GM23338 (cell line): ENCODE measurements around the gene PLP2. TPM values are rescaled to one million over a fixed set of nuclear protein-coding genes. Genes with fewer than 3 reads are reported as not detected.

Experiments used
- ATAC-seq: fragments of 200-7000 bp; cut with Tn5 transposase; 3 replicates; pipeline ENCODE4 v1.9.1; 2020
- DNase-seq: peaks from one replicate; pipeline ENCODE4 v3.0.0-alpha.2; 2015; ENCODE audit warnings: low spot score
- H2AFZ ChIP-seq: fragments of 200-600 bp; sonication (generic); 2 replicates; pipeline ENCODE4 v1.8.0; 2016; ENCODE audit warnings: antibody characterized with exemption, mild to moderate bottlenecking, moderate library complexity
- H3F3A ChIP-seq: fragments of 200-600 bp; sonication (generic); replicated peaks from 2 replicates; pipeline ENCODE4 v1.8.0; 2017; ENCODE audit warnings: antibody characterized with exemption, mixed run types, low read depth
- H3K27ac ChIP-seq: fragments of 200-600 bp; sonication (generic); 2 replicates; pipeline ENCODE4 v1.6.1; 2016; ENCODE audit warnings: low read depth
- H3K27me3 ChIP-seq: fragments of 200-600 bp; sonication (generic); 2 replicates; pipeline ENCODE4 v1.8.0; 2016; ENCODE audit warnings: mild to moderate bottlenecking, mixed run types, moderate library complexity; ENCODE audit not compliant: insufficient read depth
- H3K36me3 ChIP-seq: fragments of 200-600 bp; sonication (generic); 2 replicates; pipeline ENCODE4 v1.8.0; 2016; ENCODE audit warnings: mild to moderate bottlenecking; ENCODE audit not compliant: insufficient read depth
- H3K4me1 ChIP-seq: fragments of 200-600 bp; sonication (generic); 2 replicates; pipeline ENCODE4 v1.8.0; 2016; ENCODE audit warnings: mild to moderate bottlenecking, moderate library complexity; ENCODE audit not compliant: insufficient read depth
- H3K4me2 ChIP-seq: fragments of 200-600 bp; sonication (generic); 2 replicates; pipeline ENCODE4 v1.7.1; 2017; ENCODE audit warnings: mixed run types
- H3K4me3 ChIP-seq: fragments of 200-600 bp; sonication (generic); 2 replicates; pipeline ENCODE4 v1.6.1; 2016; ENCODE audit warnings: mixed run types
- H3K79me2 ChIP-seq: fragments of 200-600 bp; sonication (generic); replicated peaks from 2 replicates; pipeline ENCODE4 v1.8.0; 2017; ENCODE audit warnings: mild to moderate bottlenecking; ENCODE audit not compliant: insufficient read depth
- H3K9me2 ChIP-seq: fragments of 200-600 bp; sonication (generic); 2 replicates; pipeline ENCODE4 v1.8.0; 2017; ENCODE audit not compliant: insufficient read depth
- H4K20me1 ChIP-seq: fragments of 200-600 bp; sonication (generic); replicated peaks from 2 replicates; pipeline ENCODE4 v1.8.0; 2017; ENCODE audit warnings: mild to moderate bottlenecking; ENCODE audit not compliant: insufficient read depth
- H3K27ac Mint-ChIP-seq: 2 replicates; pipeline ENCODE4 v1.8.0; 2020; ENCODE audit warnings: inconsistent platforms, mild to moderate bottlenecking, moderate library complexity, mixed read lengths
- H3K27me3 Mint-ChIP-seq: 3 replicates; pipeline ENCODE4 v1.8.0; 2022; ENCODE audit warnings: low read depth, mild to moderate bottlenecking, moderate library complexity, mixed read lengths, inconsistent platforms; ENCODE audit not compliant: insufficient read depth, poor library complexity
- H3K36me3 Mint-ChIP-seq: 3 replicates; pipeline ENCODE4 v1.8.0; 2021; ENCODE audit warnings: low read depth, mild to moderate bottlenecking, inconsistent platforms, moderate library complexity, mixed read lengths
- H3K4me1 Mint-ChIP-seq: 3 replicates; pipeline ENCODE4 v1.8.0; 2020; ENCODE audit warnings: mild to moderate bottlenecking, inconsistent platforms, mixed read lengths
- H3K4me3 Mint-ChIP-seq: 3 replicates; pipeline ENCODE4 v1.8.0; 2021; ENCODE audit warnings: moderate library complexity, mild to moderate bottlenecking, inconsistent platforms, mixed read lengths
- H3K9me3 Mint-ChIP-seq: 3 replicates; pipeline ENCODE4 v1.8.0; 2020; ENCODE audit warnings: moderate library complexity, mild to moderate bottlenecking, inconsistent platforms, mixed read lengths
- CREB1 ChIP-seq: fragments of 250-450 bp; sonication (Bioruptor Pico); IDR thresholded peaks from 2 replicates; pipeline ENCODE4 v1.5.0; 2020; ENCODE audit warnings: low read depth, mild to moderate bottlenecking, moderate library complexity
- EZH2 ChIP-seq: fragments of 200-600 bp; sonication (generic); IDR thresholded peaks from one replicate; pipeline ENCODE4 v1.8.0; 2017; ENCODE audit warnings: antibody characterized with exemption, mild to moderate bottlenecking, low read depth; ENCODE audit not compliant: unreplicated experiment
- EZH2phosphoT487 ChIP-seq: fragments of 200-600 bp; sonication (generic); IDR thresholded peaks from one replicate; pipeline ENCODE4 v1.8.1; 2018; ENCODE audit warnings: antibody characterized with exemption; ENCODE audit not compliant: unreplicated experiment
- JUNB ChIP-seq: IDR thresholded peaks from one replicate; pipeline ENCODE4 v1.6.1; 2016; ENCODE audit warnings: antibody characterized with exemption; ENCODE audit not compliant: unreplicated experiment
- NANOG ChIP-seq: IDR thresholded peaks from 2 replicates; pipeline ENCODE4 v1.6.1; 2016; ENCODE audit warnings: antibody characterized with exemption, borderline replicate concordance
- POLR2AphosphoS5 ChIP-seq: IDR thresholded peaks from 2 replicates; pipeline ENCODE4 v1.6.1; 2016; ENCODE audit warnings: antibody characterized with exemption, low read depth
- STAT1 ChIP-seq: IDR thresholded peaks from one replicate; pipeline ENCODE4 v1.6.1; 2016; ENCODE audit warnings: antibody characterized with exemption; ENCODE audit not compliant: unreplicated experiment
- ZNF114 ChIP-seq: fragments of 250-450 bp; sonication (Bioruptor Pico); IDR thresholded peaks from 2 replicates; pipeline ENCODE4 v1.5.0; 2020; ENCODE audit warnings: mild to moderate bottlenecking, moderate library complexity
- ZNF331 ChIP-seq: fragments of 250-450 bp; sonication (Bioruptor Pico); IDR thresholded peaks from 2 replicates; pipeline ENCODE4 v1.5.0; 2020; ENCODE audit warnings: low read depth, mild to moderate bottlenecking, moderate library complexity
- polyA plus RNA-seq: library from polyadenylated mRNA; unstranded; fragments of >200 nt; fragmentation: Nextera tagmentation; extraction: Ambion mirVana; gene quantifications from 2 replicates; pipeline ENCODE4 v1.2.1, GENCODE V29; 2016
- total RNA-seq: library from RNA; depleted of rRNA; stranded (reverse); fragments of >200 nt; shearing (Covaris generic); gene quantifications from 2 replicates; pipeline ENCODE4 v1.2.3, GENCODE V29; 2014
- TF ChIP-seq, protein P1 (sequence below): fragments of 250-450 bp; sonication (Bioruptor Pico); IDR thresholded peaks from 2 replicates; pipeline ENCODE4 v1.5.0; 2020; ENCODE audit warnings: mild to moderate bottlenecking, moderate library complexity
- TF ChIP-seq, protein P2 (sequence below), 2 experiments: fragments of 200-600 bp in 1 of 2; sonication (generic) in 1 of 2; conservative IDR thresholded peaks; 2 replicates each; pipeline versions ENCODE4 v1.5.1 to v1.6.1; 2016 to 2017; ENCODE audit warnings: antibody characterized with exemption in 2 of 2, low read depth in 2 of 2, mild to moderate bottlenecking in 2 of 2, moderate library complexity in 1 of 2
- TF ChIP-seq, protein P3 (sequence below): IDR thresholded peaks from 2 replicates; pipeline ENCODE4 v1.6.1; 2016; ENCODE audit warnings: antibody characterized with exemption
- TF ChIP-seq, protein P4 (sequence below): IDR thresholded peaks from one replicate; pipeline ENCODE4 v1.6.1; 2018; ENCODE audit warnings: antibody characterized with exemption; ENCODE audit not compliant: unreplicated experiment

PLP2 gene
- total and polyA plus RNA-seq, 2 experiments from 2014 or later, result 3.4 to 9.5 TPM

DNA sequence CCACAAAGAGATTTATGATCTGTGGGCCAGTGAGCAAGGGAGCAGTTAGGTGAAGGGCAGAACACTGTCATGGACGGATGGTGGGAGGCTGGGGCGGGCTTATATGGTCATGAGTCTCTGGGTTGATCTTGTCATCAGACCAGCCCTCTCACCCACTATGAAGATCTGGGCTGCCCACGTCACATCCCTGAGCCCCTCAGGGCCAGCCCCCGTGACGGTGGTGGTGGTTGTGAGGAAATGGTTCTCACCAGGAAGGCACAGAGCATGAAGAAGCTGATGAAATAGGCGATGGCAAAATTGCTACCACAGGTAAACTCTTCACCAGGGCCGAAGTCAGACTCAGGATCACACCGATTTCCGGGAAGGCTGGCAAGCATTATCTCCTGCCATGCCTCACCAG lies 39.4 kb downstream of the PLP2 start:
- Histone ChIP-seq H3K27ac (no peak overlapping the region), H3K4me3 (no peak overlapping the region), H3K9me2 (no peaks in the 10 kb centered on the region), H3K79me2 (no peaks in the 10 kb centered on the region), H4K20me1 (no peaks in the 10 kb centered on the region), H3K36me3 (no peaks in the 10 kb centered on the region), H3K4me1 (no peaks in the 10 kb centered on the region; the same call in 1 of the 2 replicates), H2AFZ (no peak overlapping the region), H3K27me3 (no peaks in the 10 kb centered on the region), H3F3A (no peaks in the 10 kb centered on the region), H3K4me2 (no peak overlapping the region)
- ATAC-seq, result no peak
- no peak for TF ChIP-seq ZNF331 (CRISPR knock-in tag)
- TF ChIP-seq CREB1 (CRISPR knock-in tag), result no peak
- TF ChIP-seq, protein P1, sequence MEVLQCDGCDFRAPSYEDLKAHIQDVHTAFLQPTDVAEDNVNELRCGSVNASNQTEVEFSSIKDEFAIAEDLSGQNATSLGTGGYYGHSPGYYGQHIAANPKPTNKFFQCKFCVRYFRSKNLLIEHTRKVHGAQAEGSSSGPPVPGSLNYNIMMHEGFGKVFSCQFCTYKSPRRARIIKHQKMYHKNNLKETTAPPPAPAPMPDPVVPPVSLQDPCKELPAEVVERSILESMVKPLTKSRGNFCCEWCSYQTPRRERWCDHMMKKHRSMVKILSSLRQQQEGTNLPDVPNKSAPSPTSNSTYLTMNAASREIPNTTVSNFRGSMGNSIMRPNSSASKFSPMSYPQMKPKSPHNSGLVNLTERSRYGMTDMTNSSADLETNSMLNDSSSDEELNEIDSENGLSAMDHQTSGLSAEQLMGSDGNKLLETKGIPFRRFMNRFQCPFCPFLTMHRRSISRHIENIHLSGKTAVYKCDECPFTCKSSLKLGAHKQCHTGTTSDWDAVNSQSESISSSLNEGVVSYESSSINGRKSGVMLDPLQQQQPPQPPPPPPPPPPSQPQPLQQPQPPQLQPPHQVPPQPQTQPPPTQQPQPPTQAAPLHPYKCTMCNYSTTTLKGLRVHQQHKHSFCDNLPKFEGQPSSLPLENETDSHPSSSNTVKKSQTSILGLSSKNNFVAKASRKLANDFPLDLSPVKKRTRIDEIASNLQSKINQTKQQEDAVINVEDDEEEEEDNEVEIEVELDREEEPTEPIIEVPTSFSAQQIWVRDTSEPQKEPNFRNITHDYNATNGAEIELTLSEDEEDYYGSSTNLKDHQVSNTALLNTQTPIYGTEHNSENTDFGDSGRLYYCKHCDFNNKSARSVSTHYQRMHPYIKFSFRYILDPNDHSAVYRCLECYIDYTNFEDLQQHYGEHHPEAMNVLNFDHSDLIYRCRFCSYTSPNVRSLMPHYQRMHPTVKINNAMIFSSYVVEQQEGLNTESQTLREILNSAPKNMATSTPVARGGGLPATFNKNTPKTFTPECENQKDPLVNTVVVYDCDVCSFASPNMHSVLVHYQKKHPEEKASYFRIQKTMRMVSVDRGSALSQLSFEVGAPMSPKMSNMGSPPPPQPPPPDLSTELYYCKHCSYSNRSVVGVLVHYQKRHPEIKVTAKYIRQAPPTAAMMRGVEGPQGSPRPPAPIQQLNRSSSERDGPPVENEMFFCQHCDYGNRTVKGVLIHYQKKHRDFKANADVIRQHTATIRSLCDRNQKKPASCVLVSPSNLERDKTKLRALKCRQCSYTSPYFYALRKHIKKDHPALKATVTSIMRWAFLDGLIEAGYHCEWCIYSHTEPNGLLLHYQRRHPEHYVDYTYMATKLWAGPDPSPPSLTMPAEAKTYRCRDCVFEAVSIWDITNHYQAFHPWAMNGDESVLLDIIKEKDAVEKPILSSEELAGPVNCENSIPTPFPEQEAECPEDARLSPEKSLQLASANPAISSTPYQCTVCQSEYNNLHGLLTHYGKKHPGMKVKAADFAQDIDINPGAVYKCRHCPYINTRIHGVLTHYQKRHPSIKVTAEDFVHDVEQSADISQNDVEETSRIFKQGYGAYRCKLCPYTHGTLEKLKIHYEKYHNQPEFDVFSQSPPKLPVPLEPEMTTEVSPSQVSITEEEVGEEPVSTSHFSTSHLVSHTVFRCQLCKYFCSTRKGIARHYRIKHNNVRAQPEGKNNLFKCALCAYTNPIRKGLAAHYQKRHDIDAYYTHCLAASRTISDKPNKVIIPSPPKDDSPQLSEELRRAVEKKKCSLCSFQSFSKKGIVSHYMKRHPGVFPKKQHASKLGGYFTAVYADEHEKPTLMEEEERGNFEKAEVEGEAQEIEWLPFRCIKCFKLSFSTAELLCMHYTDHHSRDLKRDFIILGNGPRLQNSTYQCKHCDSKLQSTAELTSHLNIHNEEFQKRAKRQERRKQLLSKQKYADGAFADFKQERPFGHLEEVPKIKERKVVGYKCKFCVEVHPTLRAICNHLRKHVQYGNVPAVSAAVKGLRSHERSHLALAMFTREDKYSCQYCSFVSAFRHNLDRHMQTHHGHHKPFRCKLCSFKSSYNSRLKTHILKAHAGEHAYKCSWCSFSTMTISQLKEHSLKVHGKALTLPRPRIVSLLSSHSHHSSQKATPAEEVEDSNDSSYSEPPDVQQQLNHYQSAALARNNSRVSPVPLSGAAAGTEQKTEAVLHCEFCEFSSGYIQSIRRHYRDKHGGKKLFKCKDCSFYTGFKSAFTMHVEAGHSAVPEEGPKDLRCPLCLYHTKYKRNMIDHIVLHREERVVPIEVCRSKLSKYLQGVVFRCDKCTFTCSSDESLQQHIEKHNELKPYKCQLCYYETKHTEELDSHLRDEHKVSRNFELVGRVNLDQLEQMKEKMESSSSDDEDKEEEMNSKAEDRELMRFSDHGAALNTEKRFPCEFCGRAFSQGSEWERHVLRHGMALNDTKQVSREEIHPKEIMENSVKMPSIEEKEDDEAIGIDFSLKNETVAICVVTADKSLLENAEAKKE (CRISPR knock-in tag), result no peak
- no peak for TF ChIP-seq NANOG
- TF ChIP-seq, protein P2, sequence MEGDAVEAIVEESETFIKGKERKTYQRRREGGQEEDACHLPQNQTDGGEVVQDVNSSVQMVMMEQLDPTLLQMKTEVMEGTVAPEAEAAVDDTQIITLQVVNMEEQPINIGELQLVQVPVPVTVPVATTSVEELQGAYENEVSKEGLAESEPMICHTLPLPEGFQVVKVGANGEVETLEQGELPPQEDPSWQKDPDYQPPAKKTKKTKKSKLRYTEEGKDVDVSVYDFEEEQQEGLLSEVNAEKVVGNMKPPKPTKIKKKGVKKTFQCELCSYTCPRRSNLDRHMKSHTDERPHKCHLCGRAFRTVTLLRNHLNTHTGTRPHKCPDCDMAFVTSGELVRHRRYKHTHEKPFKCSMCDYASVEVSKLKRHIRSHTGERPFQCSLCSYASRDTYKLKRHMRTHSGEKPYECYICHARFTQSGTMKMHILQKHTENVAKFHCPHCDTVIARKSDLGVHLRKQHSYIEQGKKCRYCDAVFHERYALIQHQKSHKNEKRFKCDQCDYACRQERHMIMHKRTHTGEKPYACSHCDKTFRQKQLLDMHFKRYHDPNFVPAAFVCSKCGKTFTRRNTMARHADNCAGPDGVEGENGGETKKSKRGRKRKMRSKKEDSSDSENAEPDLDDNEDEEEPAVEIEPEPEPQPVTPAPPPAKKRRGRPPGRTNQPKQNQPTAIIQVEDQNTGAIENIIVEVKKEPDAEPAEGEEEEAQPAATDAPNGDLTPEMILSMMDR (conservative IDR thresholded peaks at IDR 0.05; ENCODE audit: low read depth in 2 of 2), result no peak
- TF ChIP-seq EZH2, result no peak
- TF ChIP-seq STAT1, result no peak
- TF ChIP-seq, protein P3, sequence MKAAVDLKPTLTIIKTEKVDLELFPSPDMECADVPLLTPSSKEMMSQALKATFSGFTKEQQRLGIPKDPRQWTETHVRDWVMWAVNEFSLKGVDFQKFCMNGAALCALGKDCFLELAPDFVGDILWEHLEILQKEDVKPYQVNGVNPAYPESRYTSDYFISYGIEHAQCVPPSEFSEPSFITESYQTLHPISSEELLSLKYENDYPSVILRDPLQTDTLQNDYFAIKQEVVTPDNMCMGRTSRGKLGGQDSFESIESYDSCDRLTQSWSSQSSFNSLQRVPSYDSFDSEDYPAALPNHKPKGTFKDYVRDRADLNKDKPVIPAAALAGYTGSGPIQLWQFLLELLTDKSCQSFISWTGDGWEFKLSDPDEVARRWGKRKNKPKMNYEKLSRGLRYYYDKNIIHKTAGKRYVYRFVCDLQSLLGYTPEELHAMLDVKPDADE, result no peak
- TF ChIP-seq POLR2AphosphoS5, result no peak
- TF ChIP-seq EZH2phosphoT487, result no peak
- TF ChIP-seq ZNF114 (CRISPR knock-in tag), result no peak
- TF ChIP-seq JUNB, result no peak
- TF ChIP-seq, protein P4, sequence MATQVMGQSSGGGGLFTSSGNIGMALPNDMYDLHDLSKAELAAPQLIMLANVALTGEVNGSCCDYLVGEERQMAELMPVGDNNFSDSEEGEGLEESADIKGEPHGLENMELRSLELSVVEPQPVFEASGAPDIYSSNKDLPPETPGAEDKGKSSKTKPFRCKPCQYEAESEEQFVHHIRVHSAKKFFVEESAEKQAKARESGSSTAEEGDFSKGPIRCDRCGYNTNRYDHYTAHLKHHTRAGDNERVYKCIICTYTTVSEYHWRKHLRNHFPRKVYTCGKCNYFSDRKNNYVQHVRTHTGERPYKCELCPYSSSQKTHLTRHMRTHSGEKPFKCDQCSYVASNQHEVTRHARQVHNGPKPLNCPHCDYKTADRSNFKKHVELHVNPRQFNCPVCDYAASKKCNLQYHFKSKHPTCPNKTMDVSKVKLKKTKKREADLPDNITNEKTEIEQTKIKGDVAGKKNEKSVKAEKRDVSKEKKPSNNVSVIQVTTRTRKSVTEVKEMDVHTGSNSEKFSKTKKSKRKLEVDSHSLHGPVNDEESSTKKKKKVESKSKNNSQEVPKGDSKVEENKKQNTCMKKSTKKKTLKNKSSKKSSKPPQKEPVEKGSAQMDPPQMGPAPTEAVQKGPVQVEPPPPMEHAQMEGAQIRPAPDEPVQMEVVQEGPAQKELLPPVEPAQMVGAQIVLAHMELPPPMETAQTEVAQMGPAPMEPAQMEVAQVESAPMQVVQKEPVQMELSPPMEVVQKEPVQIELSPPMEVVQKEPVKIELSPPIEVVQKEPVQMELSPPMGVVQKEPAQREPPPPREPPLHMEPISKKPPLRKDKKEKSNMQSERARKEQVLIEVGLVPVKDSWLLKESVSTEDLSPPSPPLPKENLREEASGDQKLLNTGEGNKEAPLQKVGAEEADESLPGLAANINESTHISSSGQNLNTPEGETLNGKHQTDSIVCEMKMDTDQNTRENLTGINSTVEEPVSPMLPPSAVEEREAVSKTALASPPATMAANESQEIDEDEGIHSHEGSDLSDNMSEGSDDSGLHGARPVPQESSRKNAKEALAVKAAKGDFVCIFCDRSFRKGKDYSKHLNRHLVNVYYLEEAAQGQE, result no peak
- H3K4me1 Mint-ChIP-seq, result no peaks in the 10 kb centered on the region; the same call in 2 of the 3 replicates
- H3K27ac Mint-ChIP-seq, result no peak overlapping the region
- H3K27me3 Mint-ChIP-seq, result peaks cover 2% of the 10 kb centered on the region
- H3K4me3 Mint-ChIP-seq, result no peak overlapping the region
- no peak for DNase-seq
- H3K36me3 Mint-ChIP-seq, result no peaks in the 10 kb centered on the region
- no peaks in the 10 kb centered on the region for H3K9me3 Mint-ChIP-seq
